Duodenal mucosa (tissue), 2 donors: Measurements from ENCODE around the gene NFIA.

Experiments
- H3K27ac ChIP-seq: one replicate; pipeline ENCODE4 v1.7.0; 2013; ENCODE audit warnings: low read depth, low read length
- H3K27me3 ChIP-seq, 2 donors: one replicate each; pipeline ENCODE4 v1.7.0; 2013; ENCODE audit warnings: low read length in 2 of 2, control low read depth in 1 of 2; ENCODE audit not compliant: insufficient read depth in 2 of 2, control insufficient read depth in 1 of 2
- H3K36me3 ChIP-seq, 2 donors: one replicate each; pipeline ENCODE4 v1.7.0; 2013; ENCODE audit warnings: low read length in 2 of 2, control low read depth in 1 of 2; ENCODE audit not compliant: insufficient read depth in 2 of 2, control insufficient read depth in 1 of 2
- H3K4me1 ChIP-seq, 2 donors: one replicate each; pipeline ENCODE4 v1.7.0; 2013; ENCODE audit warnings: low read length in 2 of 2, control low read depth in 1 of 2; ENCODE audit not compliant: insufficient read depth in 2 of 2, control insufficient read depth in 1 of 2
- H3K4me3 ChIP-seq, 2 donors: one replicate each; pipeline ENCODE4 v1.7.0; 2013; ENCODE audit warnings: low read length in 2 of 2, low read depth in 1 of 2
- H3K9ac ChIP-seq, 2 donors: one replicate each; pipeline ENCODE4 v1.7.0; 2013; ENCODE audit warnings: low read length in 2 of 2, low read depth in 1 of 2
- H3K9me3 ChIP-seq, 2 donors: one replicate each; pipeline ENCODE4 v1.7.0; 2013; ENCODE audit warnings: low read length in 2 of 2, control low read depth in 1 of 2; ENCODE audit not compliant: control insufficient read depth in 1 of 2

NFIA gene

DNA sequence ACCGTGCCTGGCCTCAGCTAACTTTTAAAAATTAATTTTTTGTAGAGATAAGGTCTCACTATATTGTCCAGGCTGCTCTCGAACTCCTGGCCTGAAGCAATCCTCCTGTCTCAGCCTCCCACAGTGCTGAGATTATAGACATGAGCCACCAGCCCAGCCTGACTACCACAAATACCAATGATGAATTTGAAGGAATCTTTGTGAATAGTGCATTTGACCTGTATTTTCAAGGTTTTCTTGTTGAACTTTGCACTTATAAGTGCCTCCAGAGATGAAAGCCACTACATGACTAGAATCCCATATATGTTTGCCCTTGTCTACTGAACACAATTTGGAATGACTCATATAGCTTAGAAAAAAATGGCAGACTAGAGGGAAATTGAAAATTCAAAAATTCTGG lies 297.3 kb downstream of the NFIA start:
- Histone ChIP-seq H3K27ac (no peak overlapping the region), H3K4me3 (no peak overlapping the region), H3K9ac (no peak overlapping the region), H3K4me1 (no peaks in the 10 kb centered on the region), H3K36me3 (peaks cover 8 to 11% of the 10 kb centered on the region in 2 donors), H3K9me3 (no peaks in the 10 kb centered on the region), H3K27me3 (no peaks in the 10 kb centered on the region)

DNA sequence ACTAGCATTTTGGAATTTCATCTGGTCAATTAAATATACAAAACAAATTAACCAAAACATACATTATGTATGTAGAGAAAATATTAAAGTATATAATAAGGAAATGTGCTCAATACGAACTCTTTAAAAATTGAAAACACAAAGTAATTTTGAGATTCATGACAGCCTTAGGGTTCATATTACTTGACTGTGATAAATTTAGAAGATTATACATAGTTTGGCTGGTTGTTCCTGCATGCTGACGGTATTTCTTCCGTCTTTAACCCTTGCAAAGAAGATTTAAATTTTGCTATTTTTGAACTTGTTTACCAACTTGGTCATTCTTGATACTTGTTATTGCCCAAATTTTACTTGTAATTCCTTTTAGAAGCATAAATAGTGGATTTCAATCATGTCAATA lies 298.2 kb downstream of the NFIA start:
- no peak overlapping the region for H3K4me3 ChIP-seq
- H3K27ac ChIP-seq = no peak overlapping the region
- no peaks in the 10 kb centered on the region for H3K4me1 ChIP-seq
- no peaks in the 10 kb centered on the region for H3K9me3 ChIP-seq
- peaks cover 8 to 11% of the 10 kb centered on the region in 2 donors for H3K36me3 ChIP-seq
- no peak overlapping the region for H3K9ac ChIP-seq
- no peaks in the 10 kb centered on the region for H3K27me3 ChIP-seq

DNA sequence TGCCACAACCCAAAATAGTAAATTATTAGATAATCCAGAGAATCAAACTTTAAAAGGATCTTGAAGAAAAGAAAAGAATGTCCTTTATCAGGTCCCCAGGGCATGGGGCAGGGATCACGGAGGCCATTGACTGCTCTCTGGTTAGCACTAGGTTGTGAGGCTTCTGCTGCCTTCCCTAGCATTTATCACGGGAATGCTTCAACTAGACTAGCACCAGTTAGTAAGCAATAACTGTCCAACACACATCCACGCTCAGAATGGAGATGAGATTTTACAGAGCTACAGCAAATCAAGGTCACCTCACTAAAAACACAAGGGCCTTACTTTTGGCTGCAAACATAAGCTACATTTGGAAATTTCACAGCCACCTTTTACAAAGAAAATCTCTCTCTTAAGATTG lies 304.0 kb downstream of the NFIA start:
- Histone ChIP-seq H3K27me3 (no peaks in the 10 kb centered on the region), H3K27ac (no peak overlapping the region), H3K9ac (no peak overlapping the region), H3K4me1 (no peaks in the 10 kb centered on the region), H3K9me3 (no peaks in the 10 kb centered on the region), H3K4me3 (no peak overlapping the region), H3K36me3 (peaks cover 11 to 12% of the 10 kb centered on the region in 2 donors)

DNA sequence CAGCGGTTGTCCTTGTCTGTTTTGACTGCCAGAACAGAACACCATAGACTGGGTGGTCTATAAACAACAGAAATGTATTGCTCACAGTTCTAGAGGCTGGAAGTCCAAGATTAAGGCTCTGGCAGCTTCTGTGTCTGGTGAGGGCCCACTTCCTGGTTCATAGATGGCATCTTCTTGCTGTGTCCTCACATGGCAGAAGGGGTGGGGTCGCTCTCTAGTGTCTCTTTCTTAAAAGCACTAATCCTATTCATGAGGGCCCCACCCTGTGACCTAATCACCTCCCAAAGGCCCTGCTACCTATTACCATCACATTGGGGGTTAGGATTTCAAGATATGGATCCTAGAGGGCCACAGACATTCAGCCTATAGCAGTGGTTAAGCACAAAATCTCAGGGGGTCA lies 304.4 kb downstream of the NFIA start:
- Histone ChIP-seq H3K9ac (no peak overlapping the region), H3K27me3 (no peaks in the 10 kb centered on the region), H3K36me3 (peaks cover 11 to 12% of the 10 kb centered on the region in 2 donors), H3K27ac (no peak overlapping the region), H3K4me3 (no peak overlapping the region), H3K9me3 (no peaks in the 10 kb centered on the region), H3K4me1 (no peaks in the 10 kb centered on the region)

DNA sequence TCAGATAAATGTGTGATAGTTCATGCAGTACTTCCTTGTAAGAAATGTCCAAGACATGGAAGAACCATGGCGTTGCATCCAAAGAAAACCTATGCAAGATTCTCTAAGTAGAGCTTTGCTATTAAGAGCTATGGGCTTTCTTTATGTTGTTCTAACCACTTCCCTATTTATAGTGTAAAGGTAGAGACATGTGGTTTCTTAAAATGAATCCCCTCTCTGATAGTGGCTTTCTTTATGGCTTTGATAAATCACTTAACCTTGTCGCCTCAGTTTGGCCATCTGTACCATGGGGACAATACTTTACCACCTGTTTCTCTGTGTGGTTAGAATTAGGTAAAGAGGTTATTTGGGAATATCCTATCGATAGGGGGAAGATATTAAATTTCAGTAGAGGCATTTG lies 305.5 kb downstream of the NFIA start:
- Histone ChIP-seq H3K9me3 (no peaks in the 10 kb centered on the region), H3K36me3 (peaks cover 11 to 12% of the 10 kb centered on the region in 2 donors), H3K4me3 (no peak overlapping the region)

DNA sequence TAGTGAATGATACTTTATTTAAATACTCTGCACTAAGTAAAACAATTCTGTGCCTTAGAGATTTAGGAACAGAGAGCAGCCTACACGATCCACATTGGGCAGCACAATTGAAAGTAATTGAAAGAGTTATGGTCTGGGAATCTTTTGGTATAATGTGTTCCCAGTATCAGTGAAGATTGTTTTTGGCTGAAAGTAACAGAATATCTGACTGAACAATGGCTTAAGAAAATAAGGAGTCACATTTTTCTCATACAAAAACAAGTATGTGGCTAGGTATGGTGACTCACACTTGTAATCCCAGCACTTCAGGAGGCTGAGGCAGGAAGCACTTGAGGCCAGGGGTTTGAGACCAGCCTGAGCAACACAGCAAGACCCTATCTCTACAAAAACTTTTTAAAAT lies 306.2 kb downstream of the NFIA start:
- H3K9me3 ChIP-seq = no peaks in the 10 kb centered on the region
- H3K4me3 ChIP-seq = no peak overlapping the region
- H3K36me3 ChIP-seq = peaks cover 5 to 8% of the 10 kb centered on the region in 2 donors
- no peaks in the 10 kb centered on the region for H3K4me1 ChIP-seq
- H3K9ac ChIP-seq = no peak overlapping the region
- no peaks in the 10 kb centered on the region for H3K27me3 ChIP-seq
- no peak overlapping the region for H3K27ac ChIP-seq

More for the DNA sequence above, 305.5 kb downstream of the NFIA start:
- Histone ChIP-seq H3K27ac (no peak overlapping the region), H3K9ac (no peak overlapping the region), H3K4me1 (no peaks in the 10 kb centered on the region), H3K27me3 (no peaks in the 10 kb centered on the region)

DNA sequence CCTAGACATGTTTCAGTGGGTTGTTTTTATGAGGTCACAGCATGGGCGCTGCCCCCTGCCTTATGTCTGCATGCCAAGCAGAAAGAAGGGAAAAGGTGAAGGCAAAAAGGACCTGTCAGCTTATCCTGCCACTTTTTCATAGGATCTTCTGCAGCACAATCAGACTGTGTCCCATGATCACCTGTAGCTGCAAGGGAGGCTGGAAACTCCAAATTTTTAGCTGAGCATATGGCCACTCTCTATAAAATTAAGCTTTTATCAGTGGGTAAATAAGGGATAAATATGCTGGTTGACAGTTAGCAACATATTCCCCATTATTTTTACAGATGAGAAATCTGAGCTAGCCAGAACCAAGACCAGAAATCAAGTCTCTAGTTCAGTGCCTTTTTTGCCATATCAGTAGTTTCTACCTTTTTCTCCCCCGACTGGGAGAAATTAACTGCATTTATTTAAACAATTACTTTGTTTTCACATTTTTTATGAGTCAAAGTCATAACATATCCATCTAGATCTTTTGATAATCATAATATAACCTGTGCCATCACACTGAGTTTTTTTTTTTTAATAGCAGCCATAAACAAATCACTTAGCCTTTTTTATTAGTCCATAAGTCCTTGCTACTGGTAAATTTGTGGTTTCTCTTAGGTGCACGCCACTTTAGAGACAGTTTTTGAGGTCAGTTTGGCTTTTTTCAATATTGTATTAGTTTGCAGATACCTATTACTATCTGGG lies 307.0 kb downstream of the NFIA start:
- Histone ChIP-seq H3K27ac (no peak overlapping the region), H3K4me1 (no peaks in the 10 kb centered on the region), H3K4me3 (no peak overlapping the region), H3K9me3 (no peaks in the 10 kb centered on the region), H3K36me3 (peaks cover 0 to 7% of the 10 kb centered on the region in 2 donors), H3K9ac (no peak overlapping the region), H3K27me3 (no peaks in the 10 kb centered on the region)

DNA sequence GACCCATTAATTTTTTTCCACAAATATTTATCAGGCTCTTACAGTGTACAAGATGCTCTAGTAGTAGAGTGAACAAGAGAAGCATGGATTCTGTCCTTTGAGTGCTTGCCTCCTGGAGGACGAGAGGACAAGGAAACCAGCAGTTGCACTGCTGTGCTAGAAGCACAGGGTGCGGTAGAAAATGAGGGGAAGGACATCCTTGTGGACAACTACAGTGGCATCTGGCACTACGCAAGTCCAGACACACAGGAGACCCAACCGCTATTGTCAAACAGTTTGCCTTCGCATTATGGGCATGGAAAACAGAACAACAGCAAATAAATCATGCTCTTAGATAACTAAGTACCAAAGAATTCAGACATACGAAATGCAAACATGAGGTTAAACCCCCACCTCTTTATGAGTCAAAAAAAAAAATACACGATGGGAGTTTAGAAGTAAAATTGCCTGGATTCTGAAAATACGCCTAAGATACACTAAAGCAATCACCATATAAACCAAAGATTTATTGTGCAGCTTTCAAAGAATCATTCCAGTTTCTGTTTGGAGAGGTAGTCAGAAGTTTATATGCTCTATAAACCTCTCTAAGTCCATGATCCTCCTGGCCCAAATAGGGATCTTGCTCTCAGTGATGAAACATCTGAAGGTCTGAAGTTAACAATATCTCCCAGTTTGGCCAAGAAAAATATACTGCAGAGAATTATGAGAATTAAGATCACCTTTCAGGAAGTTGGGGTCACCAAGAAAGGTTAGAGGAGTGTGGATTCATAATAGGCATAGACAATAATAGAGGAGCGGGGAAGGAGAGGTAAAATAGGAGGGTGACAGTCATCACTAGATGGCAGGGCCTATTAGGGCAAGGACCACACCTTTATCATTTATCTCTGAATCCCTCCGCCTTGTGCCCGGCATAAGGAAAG lies 307.8 kb downstream of the NFIA start:
- H3K27me3 ChIP-seq = no peaks in the 10 kb centered on the region
- H3K27ac ChIP-seq = no peak overlapping the region
- peaks cover 0 to 7% of the 10 kb centered on the region in 2 donors for H3K36me3 ChIP-seq
- no peaks in the 10 kb centered on the region for H3K4me1 ChIP-seq
- H3K9ac ChIP-seq = no peak overlapping the region
- H3K9me3 ChIP-seq = no peaks in the 10 kb centered on the region
- H3K4me3 ChIP-seq = no peak overlapping the region

DNA sequence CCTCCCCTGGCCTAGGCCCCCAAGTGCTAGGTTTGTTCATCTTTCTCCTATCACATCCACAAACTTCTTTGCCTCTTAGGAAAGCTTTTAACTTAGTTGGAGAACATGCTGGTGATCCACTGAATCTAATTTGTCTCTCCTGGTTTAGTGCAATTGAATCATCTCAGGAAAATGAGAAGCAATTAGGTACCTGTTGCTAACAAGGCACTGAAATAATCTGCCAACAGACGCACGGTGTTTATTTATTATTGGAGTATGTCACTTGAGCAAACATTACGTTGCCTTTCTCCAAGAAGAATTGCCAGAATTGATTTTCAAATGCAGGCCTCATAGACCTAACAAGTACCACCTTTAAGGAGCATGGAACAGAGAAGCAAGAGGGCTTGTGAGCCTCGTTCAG lies 309.4 kb downstream of the NFIA start:
- no peak overlapping the region for H3K9ac ChIP-seq
- no peaks in the 10 kb centered on the region for H3K9me3 ChIP-seq
- H3K27ac ChIP-seq = no peak overlapping the region
- no peaks in the 10 kb centered on the region for H3K4me1 ChIP-seq
- H3K27me3 ChIP-seq = no peaks in the 10 kb centered on the region
- no peak overlapping the region for H3K4me3 ChIP-seq
- H3K36me3 ChIP-seq = peaks cover 0 to 7% of the 10 kb centered on the region in 2 donors
